ENCODE results near the gene ZMYND12. TPM values are rescaled to one million over a fixed set of nuclear protein-coding genes. Genes with fewer than 3 reads are reported as not detected.
"Not testable (repeated sequence)": the region's sequence is repeated elsewhere in the genome, so short reads cannot be mapped to it uniquely, and the experiment has no call there.

Gene ZMYND12
- total RNA-seq (3.2 TPM), polyA plus RNA-seq (0.75 TPM)

GRCh38 chr1:42456010-42456753 lies at the start of gene ZMYND12, which contains the start of gene PPCS:
Gene ZMYND12, minus strand, starts transcription at chr1:42456022. Its CDS starts 25 bp downstream, at chr1:42455997.
Gene PPCS, plus strand, starts transcription at chr1:42456543. Its CDS starts 23 bp downstream, at chr1:42456566.
- Histone ChIP-seq H3K36me3 (ENCODE audit: insufficient read depth) (no peaks in the 10 kb centered on the region), H3K27ac (ENCODE audit: low read depth) (peak within 1 kb of the TSS; percentile 82), H3K4me1 (ENCODE audit: insufficient read depth) (no peaks in the 10 kb centered on the region), H3K4me3 (ENCODE audit: low read depth, low read length) (peak within 1 kb of the TSS; percentile 70)
- DNase-seq (ENCODE audit: extremely low spot score), result peak; percentile 78
- WGBS, result under 1% methylated on average over 66 of the region's 66 CpGs

- H3K4me1 ChIP-seq (ENCODE audit: insufficient read depth), result no peaks in the 10 kb centered on the region
- DNase-seq (ENCODE audit: extremely low spot score), result no peak
- H3K4me3 ChIP-seq (ENCODE audit: low read depth, low read length), result no peak overlapping the region
- H3K36me3 ChIP-seq (ENCODE audit: insufficient read depth), result peaks cover 6% of the 10 kb centered on the region
- H3K27ac ChIP-seq (ENCODE audit: low read depth), result no peak overlapping the region
- WGBS, result 91% methylated on average over 2 of the region's 2 CpGs
These were observed 48.8 kb upstream of the ZMYND12 start for GRCh38 chr1:42504535-42505128.

- H3K4me1 ChIP-seq (ENCODE audit: insufficient read depth); H3K27ac ChIP-seq (ENCODE audit: low read depth); DNase-seq (ENCODE audit: extremely low spot score); H3K4me3 ChIP-seq (ENCODE audit: low read depth, low read length); H3K36me3 ChIP-seq (ENCODE audit: insufficient read depth): not testable (repeated sequence)
- 91% methylated on average over 11 of the region's 11 CpGs for WGBS
These were observed 46.2 kb upstream of the ZMYND12 start for GRCh38 chr1:42502031-42502430.

- Histone ChIP-seq H3K4me1 (ENCODE audit: insufficient read depth) (no peaks in the 10 kb centered on the region), H3K4me3 (ENCODE audit: low read depth, low read length) (no peak overlapping the region), H3K27ac (ENCODE audit: low read depth) (no peak overlapping the region), H3K36me3 (ENCODE audit: insufficient read depth) (no peaks in the 10 kb centered on the region)
- no peak for DNase-seq (ENCODE audit: extremely low spot score)
- 96% methylated on average over 3 of the region's 3 CpGs for WGBS
These were observed 34.4 kb upstream of the ZMYND12 start for GRCh38 chr1:42490237-42490636.

- H3K27ac ChIP-seq (ENCODE audit: low read depth), result no peak overlapping the region
- H3K4me1 ChIP-seq (ENCODE audit: insufficient read depth), result no peaks in the 10 kb centered on the region
- DNase-seq (ENCODE audit: extremely low spot score), result no peak
- no peaks in the 10 kb centered on the region for H3K36me3 ChIP-seq (ENCODE audit: insufficient read depth)
- H3K4me3 ChIP-seq (ENCODE audit: low read depth, low read length), result no peak overlapping the region
- 65% methylated on average over 2 of the region's 2 CpGs for WGBS
These were observed 28.6 kb upstream of the ZMYND12 start for GRCh38 chr1:42484382-42484781.

- WGBS, result 87% methylated on average over 2 of the region's 2 CpGs
- H3K27ac ChIP-seq (ENCODE audit: low read depth), result no peak overlapping the region
- no peak overlapping the region for H3K4me3 ChIP-seq (ENCODE audit: low read depth, low read length)
- no peak for DNase-seq (ENCODE audit: extremely low spot score)
- H3K36me3 ChIP-seq (ENCODE audit: insufficient read depth), result no peaks in the 10 kb centered on the region
- no peaks in the 10 kb centered on the region for H3K4me1 ChIP-seq (ENCODE audit: insufficient read depth)
These were observed 26.9 kb upstream of the ZMYND12 start for GRCh38 chr1:42482635-42483153.

- WGBS, result 96% methylated on average over 1 of the region's 1 CpG
- no peak overlapping the region for H3K4me3 ChIP-seq (ENCODE audit: low read depth, low read length)
- DNase-seq (ENCODE audit: extremely low spot score), result no peak
- H3K4me1 ChIP-seq (ENCODE audit: insufficient read depth), result no peaks in the 10 kb centered on the region
- no peaks in the 10 kb centered on the region for H3K36me3 ChIP-seq (ENCODE audit: insufficient read depth)
- no peak overlapping the region for H3K27ac ChIP-seq (ENCODE audit: low read depth)
These were observed 25.1 kb upstream of the ZMYND12 start for GRCh38 chr1:42480921-42481320.

GRCh38 chr1:42479621-42480020 lies 23.8 kb upstream of the ZMYND12 start:
- Histone ChIP-seq H3K4me1 (ENCODE audit: insufficient read depth) (no peaks in the 10 kb centered on the region), H3K4me3 (ENCODE audit: low read depth, low read length) (no peak overlapping the region), H3K36me3 (ENCODE audit: insufficient read depth) (no peaks in the 10 kb centered on the region), H3K27ac (ENCODE audit: low read depth) (no peak overlapping the region)
- 67% methylated on average over 4 of the region's 4 CpGs for WGBS
- DNase-seq (ENCODE audit: extremely low spot score), result no peak

GRCh38 chr1:42477775-42478174 lies 22.0 kb upstream of the ZMYND12 start:
- 94% methylated on average over 3 of the region's 3 CpGs for WGBS
- H3K36me3 ChIP-seq (ENCODE audit: insufficient read depth), result no peaks in the 10 kb centered on the region
- no peaks in the 10 kb centered on the region for H3K4me1 ChIP-seq (ENCODE audit: insufficient read depth)
- DNase-seq (ENCODE audit: extremely low spot score), result no peak
- no peak overlapping the region for H3K4me3 ChIP-seq (ENCODE audit: low read depth, low read length)
- H3K27ac ChIP-seq (ENCODE audit: low read depth), result no peak overlapping the region

GRCh38 chr1:42477354-42477753 lies 21.5 kb upstream of the ZMYND12 start:
- not testable (repeated sequence) for H3K4me3 ChIP-seq (ENCODE audit: low read depth, low read length); H3K27ac ChIP-seq (ENCODE audit: low read depth); DNase-seq (ENCODE audit: extremely low spot score)

GRCh38 chr1:42476605-42477004 lies 20.8 kb upstream of the ZMYND12 start:
- WGBS, result 90% methylated on average over 4 of the region's 4 CpGs
- H3K27ac ChIP-seq (ENCODE audit: low read depth), result no peak overlapping the region
- no peak for DNase-seq (ENCODE audit: extremely low spot score)

More at GRCh38 chr1:42477354-42477753, 21.5 kb upstream of the ZMYND12 start:
- not testable (repeated sequence) for H3K4me1 ChIP-seq (ENCODE audit: insufficient read depth); H3K36me3 ChIP-seq (ENCODE audit: insufficient read depth)
- WGBS, result 80% methylated on average over 4 of the region's 4 CpGs

GRCh38 chr1:42469727-42470126 lies 13.9 kb upstream of the ZMYND12 start:
- WGBS, result 88% methylated on average over 2 of the region's 2 CpGs
- H3K27ac ChIP-seq (ENCODE audit: low read depth), result no peak overlapping the region
- no peak for DNase-seq (ENCODE audit: extremely low spot score)
- no peaks in the 10 kb centered on the region for H3K36me3 ChIP-seq (ENCODE audit: insufficient read depth)
- no peaks in the 10 kb centered on the region for H3K4me1 ChIP-seq (ENCODE audit: insufficient read depth)
- no peak overlapping the region for H3K4me3 ChIP-seq (ENCODE audit: low read depth, low read length)

More at GRCh38 chr1:42476605-42477004, 20.8 kb upstream of the ZMYND12 start:
- Histone ChIP-seq H3K4me1 (ENCODE audit: insufficient read depth) (no peaks in the 10 kb centered on the region), H3K4me3 (ENCODE audit: low read depth, low read length) (no peak overlapping the region), H3K36me3 (ENCODE audit: insufficient read depth) (no peaks in the 10 kb centered on the region)

GRCh38 chr1:42466030-42466429 lies 10.2 kb upstream of the ZMYND12 start:
- no peaks in the 10 kb centered on the region for H3K36me3 ChIP-seq (ENCODE audit: insufficient read depth)
- DNase-seq (ENCODE audit: extremely low spot score), result no peak
- no peak overlapping the region for H3K4me3 ChIP-seq (ENCODE audit: low read depth, low read length)
- peaks cover 1% of the 10 kb centered on the region for H3K4me1 ChIP-seq (ENCODE audit: insufficient read depth)
- H3K27ac ChIP-seq (ENCODE audit: low read depth), result no peak overlapping the region
- WGBS, result 81% methylated on average over 2 of the region's 2 CpGs

- 77% methylated on average over 3 of the region's 3 CpGs for WGBS
- no peak overlapping the region for H3K27ac ChIP-seq (ENCODE audit: low read depth)
These were observed 8.1 kb upstream of the ZMYND12 start for GRCh38 chr1:42463921-42464320.

More at GRCh38 chr1:42463921-42464320, 8.1 kb upstream of the ZMYND12 start:
- H3K4me3 ChIP-seq (ENCODE audit: low read depth, low read length), result no peak overlapping the region
- peaks cover 1% of the 10 kb centered on the region for H3K4me1 ChIP-seq (ENCODE audit: insufficient read depth)
- no peak for DNase-seq (ENCODE audit: extremely low spot score)
- no peaks in the 10 kb centered on the region for H3K36me3 ChIP-seq (ENCODE audit: insufficient read depth)

Data from urinary bladder (tissue), 4 donors.